HG03442 (cell line): ENCODE data around the gene CNTNAP2.

ENCODE experiments used
- ATAC-seq: cut with Tn5 transposase; IDR thresholded peaks from one replicate; pipeline ENCODE4 v1.9.1; 2021; ENCODE audit warnings: mild to moderate bottlenecking, moderate library complexity; ENCODE audit not compliant: unreplicated experiment

CNTNAP2 gene

GRCh38 chr7:147432576-147432975, 1316.0 kb downstream of the CNTNAP2 start:
- no peak for ATAC-seq

GRCh38 chr7:147436718-147437117, 1320.1 kb downstream of the CNTNAP2 start:
- ATAC-seq, result no peak

- no peak for ATAC-seq
Observed at GRCh38 chr7:147438216-147438615, 1321.6 kb downstream of the CNTNAP2 start.

GRCh38 chr7:147443942-147444341, 1327.3 kb downstream of the CNTNAP2 start:
- ATAC-seq, result no peak

GRCh38 chr7:147452816-147453215, 1336.2 kb downstream of the CNTNAP2 start:
- no peak for ATAC-seq

- no peak for ATAC-seq
Observed at GRCh38 chr7:147465223-147465622, 1348.6 kb downstream of the CNTNAP2 start.

GRCh38 chr7:147472556-147472955, 1356.0 kb downstream of the CNTNAP2 start:
- ATAC-seq, result no peak

GRCh38 chr7:147474862-147475261, 1358.3 kb downstream of the CNTNAP2 start:
- no peak for ATAC-seq

GRCh38 chr7:147477526-147477925, 1360.9 kb downstream of the CNTNAP2 start:
- no peak for ATAC-seq

GRCh38 chr7:147478796-147479195, 1362.2 kb downstream of the CNTNAP2 start:
- ATAC-seq, result no peak

GRCh38 chr7:147483634-147484292, 1367.2 kb downstream of the CNTNAP2 start:
- ATAC-seq, result no peak

- no peak for ATAC-seq
Observed at GRCh38 chr7:147485660-147486210, 1369.1 kb downstream of the CNTNAP2 start.

- ATAC-seq, result no peak
Observed at GRCh38 chr7:147492606-147493005, 1376.0 kb downstream of the CNTNAP2 start.

GRCh38 chr7:147496209-147496608, 1379.6 kb downstream of the CNTNAP2 start:
- no peak for ATAC-seq

- no peak for ATAC-seq
Observed at GRCh38 chr7:147497246-147497645, 1380.6 kb downstream of the CNTNAP2 start.

- ATAC-seq, result no peak
Observed at GRCh38 chr7:147498081-147498480, 1381.5 kb downstream of the CNTNAP2 start.

- no peak for ATAC-seq
Observed at GRCh38 chr7:147509035-147509501, 1392.5 kb downstream of the CNTNAP2 start.

GRCh38 chr7:147509541-147510200, 1393.1 kb downstream of the CNTNAP2 start:
- ATAC-seq, result no peak

GRCh38 chr7:147510201-147510542, 1393.6 kb downstream of the CNTNAP2 start:
- no peak for ATAC-seq

GRCh38 chr7:147510923-147511322, 1394.3 kb downstream of the CNTNAP2 start:
- ATAC-seq, result no peak

- ATAC-seq, result no peak
Observed at GRCh38 chr7:147513451-147513850, 1396.8 kb downstream of the CNTNAP2 start.

- ATAC-seq, result no peak
Observed at GRCh38 chr7:147516391-147516790, 1399.8 kb downstream of the CNTNAP2 start.
